Forelimb muscle (tissue), 1 donor: Measurements from ENCODE around the gene PRKCA. TPM values are rescaled to one million over a fixed set of nuclear protein-coding genes. Genes with fewer than 3 reads are reported as not detected.
"Not testable (repeated sequence)": the region's sequence is repeated elsewhere in the genome, so short reads cannot be mapped to it uniquely, and the experiment has no call there.

Experiments
- DNase-seq: peaks from one replicate; pipeline ENCODE4 v3.0.0-alpha.2; 2013; ENCODE audit warnings: low read depth
- polyA plus RNA-seq: library from polyadenylated mRNA; unstranded; fragments of 120-200 nt; gene quantifications from one replicate; pipeline ENCODE4 v1.2.1, GENCODE V29; 2013; ENCODE audit not compliant: insufficient read length

PRKCA gene
- polyA plus RNA-seq, 1 donor = 2.4 TPM

- peak; percentile 35 for DNase-seq
These were observed 80.9 kb downstream of the PRKCA start for GRCh38 chr17:66383333-66383732.

GRCh38 chr17:66386498-66387351 lies 84.3 kb downstream of the PRKCA start:
- DNase-seq = no peak

GRCh38 chr17:66387392-66387981 lies 85.1 kb downstream of the PRKCA start:
- DNase-seq = no peak

GRCh38 chr17:66392783-66393437 lies 90.5 kb downstream of the PRKCA start:
- no peak for DNase-seq

- DNase-seq = no peak
These were observed 93.5 kb downstream of the PRKCA start for GRCh38 chr17:66395961-66396360.

- DNase-seq = no peak
These were observed 95.1 kb downstream of the PRKCA start for GRCh38 chr17:66397486-66397885.

- DNase-seq = no peak
These were observed 95.6 kb downstream of the PRKCA start for GRCh38 chr17:66398059-66398458.

- no peak for DNase-seq
These were observed 96.2 kb downstream of the PRKCA start for GRCh38 chr17:66398617-66399016.

- DNase-seq = no peak
These were observed 97.0 kb downstream of the PRKCA start for GRCh38 chr17:66399441-66399840.

- DNase-seq = not testable (repeated sequence)
These were observed 97.8 kb downstream of the PRKCA start for GRCh38 chr17:66400041-66400688.

- DNase-seq = no peak
These were observed 98.3 kb downstream of the PRKCA start for GRCh38 chr17:66400698-66401097.

GRCh38 chr17:66401364-66401763 lies 99.0 kb downstream of the PRKCA start:
- DNase-seq = no peak

GRCh38 chr17:66403846-66404556 lies 101.6 kb downstream of the PRKCA start:
- DNase-seq = no peak

GRCh38 chr17:66405836-66406677 lies 103.6 kb downstream of the PRKCA start:
- DNase-seq = peak; percentile 38

- DNase-seq = no peak
These were observed 104.6 kb downstream of the PRKCA start for GRCh38 chr17:66406701-66407644.

- no peak for DNase-seq
These were observed 105.5 kb downstream of the PRKCA start for GRCh38 chr17:66407864-66408263.

GRCh38 chr17:66411520-66411919 lies 109.1 kb downstream of the PRKCA start:
- no peak for DNase-seq

- no peak for DNase-seq
These were observed 110.6 kb downstream of the PRKCA start for GRCh38 chr17:66412857-66413558.
